HepG2 (cell line): ENCODE data around the gene FOSL2. TPM values are rescaled to one million over a fixed set of nuclear protein-coding genes. Genes with fewer than 3 reads are reported as not detected.

Experiments
- ARNT2 ChIP-seq: sonication (generic); formaldehyde crosslinking; IDR thresholded peaks from 2 replicates; pipeline ENCODE4 v1.8.0; 2022; ENCODE audit warnings: mild to moderate bottlenecking, low read depth, missing genetic modification reagents, moderate library complexity
- CCAR2 ChIP-seq: fragments of 200-400 bp; formaldehyde crosslinking; optimal IDR thresholded peaks from 2 replicates; pipeline ENCODE3; 2018; ENCODE audit warnings: low read depth, mild to moderate bottlenecking, low read length, moderate library complexity
- HHEX ChIP-seq: IDR thresholded peaks from 2 replicates; pipeline ENCODE4 v1.6.1; 2016; ENCODE audit warnings: control low read depth
- HNRNPH1 ChIP-seq: fragments of 200-400 bp; formaldehyde crosslinking; optimal IDR thresholded peaks from 2 replicates; pipeline ENCODE3; 2017; ENCODE audit warnings: mild to moderate bottlenecking, low read depth, low read length
- HNRNPLL ChIP-seq: fragments of 200-400 bp; formaldehyde crosslinking; IDR thresholded peaks from 2 replicates; pipeline ENCODE4 v1.6.1; 2017; ENCODE audit warnings: mild to moderate bottlenecking, low read depth, low read length; ENCODE audit not compliant: poor library complexity, severe bottlenecking
- MED1 ChIP-seq: sonication (generic); formaldehyde crosslinking; IDR thresholded peaks from 2 replicates; pipeline ENCODE4 v1.4.0; 2020; ENCODE audit warnings: missing genetic modification reagents
- NCOA2 ChIP-seq: sonication (generic); formaldehyde crosslinking; IDR thresholded peaks from 2 replicates; pipeline ENCODE4 v1.8.0; 2022; ENCODE audit warnings: inconsistent platforms
- NFKBIZ ChIP-seq: IDR thresholded peaks from 2 replicates; pipeline ENCODE4 v1.6.1; 2018; ENCODE audit warnings: missing genetic modification reagents, missing compliant biosample characterization
- RFX5 ChIP-seq: IDR thresholded peaks from 2 replicates; pipeline ENCODE4 v1.6.1; 2011; ENCODE audit warnings: low read depth, low read length, improper control_type of control experiment
- SIX1 ChIP-seq: sonication (generic); formaldehyde crosslinking; IDR thresholded peaks from 2 replicates; pipeline ENCODE4 v1.4.0; 2020; ENCODE audit warnings: missing genetic modification reagents, borderline replicate concordance
- TBX3 ChIP-seq: fragments of 450-650 bp; IDR thresholded peaks from 2 replicates; pipeline ENCODE4 v1.6.1; 2017; ENCODE audit warnings: antibody characterized with exemption, mild to moderate bottlenecking, inconsistent platforms, borderline replicate concordance
- ZFP82 ChIP-seq: sonication (generic); formaldehyde crosslinking; IDR thresholded peaks from 2 replicates; pipeline ENCODE4 v1.5.1; 2020; ENCODE audit warnings: mild to moderate bottlenecking, missing genetic modification reagents, borderline replicate concordance
- ZNF230 ChIP-seq: sonication (generic); formaldehyde crosslinking; IDR thresholded peaks from 2 replicates; pipeline ENCODE4 v1.4.0; 2020; ENCODE audit warnings: mild to moderate bottlenecking, missing genetic modification reagents
- ZNF263 ChIP-seq: sonication (generic); formaldehyde crosslinking; IDR thresholded peaks from 2 replicates; pipeline ENCODE4 v1.4.0; 2020; ENCODE audit warnings: missing genetic modification reagents
- ZNF3 ChIP-seq: IDR thresholded peaks from 2 replicates; pipeline ENCODE4 v1.7.0; 2017; ENCODE audit warnings: inconsistent platforms
- ZNF383 ChIP-seq: sonication (generic); formaldehyde crosslinking; IDR thresholded peaks from 2 replicates; pipeline ENCODE4 v1.4.0; 2020; ENCODE audit warnings: missing genetic modification reagents, mild to moderate bottlenecking, borderline replicate concordance
- ZNF556 ChIP-seq: sonication (generic); formaldehyde crosslinking; IDR thresholded peaks from 2 replicates; pipeline ENCODE4 v1.4.0; 2020; ENCODE audit warnings: mild to moderate bottlenecking, missing genetic modification reagents, borderline replicate concordance
- ZNF672 ChIP-seq: sonication (generic); formaldehyde crosslinking; IDR thresholded peaks from 2 replicates; pipeline ENCODE4 v1.8.1; 2022; ENCODE audit warnings: missing genetic modification reagents
- ZNF775 ChIP-seq: sonication (generic); formaldehyde crosslinking; IDR thresholded peaks from 2 replicates; pipeline ENCODE4 v1.4.0; 2020; ENCODE audit warnings: missing genetic modification reagents, mild to moderate bottlenecking, moderate library complexity, borderline replicate concordance
- ZSCAN25 ChIP-seq: sonication (generic); formaldehyde crosslinking; IDR thresholded peaks from 2 replicates; pipeline ENCODE4 v1.8.0; 2022; ENCODE audit warnings: mild to moderate bottlenecking, missing genetic modification reagents
- polyA plus RNA-seq, 8 experiments: library from polyadenylated mRNA; depleted of rRNA in 3 of 8; stranded (reverse) in 7 of 8; unstranded in 1 of 8; fragments of >200 nt; fragmentation: Illumina TruSeq in 4 of 8; extraction: Trizol in 4 of 8; gene quantifications; 2 replicates each; pipeline versions ENCODE4 v1.2.1 to v1.2.3, GENCODE V29; 2011 to 2016; ENCODE audit warnings: low read depth in 4 of 8, missing spikeins in 1 of 8, mixed read lengths in 1 of 8; ENCODE audit not compliant: insufficient read depth in 1 of 8
- total RNA-seq, 5 experiments: library from RNA; depleted of rRNA; stranded (reverse); fragments of >200 nt; fragmentation: Illumina TruSeq; extraction: Trizol; gene quantifications; 2 replicates each; pipeline ENCODE4 v1.2.3, GENCODE V29; 2016; ENCODE audit warnings: low read depth in 1 of 5
- TF ChIP-seq, protein P1 (sequence below): sonication (generic); formaldehyde crosslinking; IDR thresholded peaks from 2 replicates; pipeline ENCODE4 v1.4.0; 2020; ENCODE audit warnings: mild to moderate bottlenecking, missing genetic modification reagents, borderline replicate concordance
- TF ChIP-seq, protein P2 (sequence below): sonication (generic); formaldehyde crosslinking; IDR thresholded peaks from 2 replicates; pipeline ENCODE4 v1.4.0; 2020; ENCODE audit warnings: mild to moderate bottlenecking, missing genetic modification reagents

Gene FOSL2
- total and polyA plus RNA-seq, 2 of the 13 experiments (the other 11 are each of a cell fraction or from before 2014, with no cell fraction given), result 3.4 to 18.1 TPM

DNA sequence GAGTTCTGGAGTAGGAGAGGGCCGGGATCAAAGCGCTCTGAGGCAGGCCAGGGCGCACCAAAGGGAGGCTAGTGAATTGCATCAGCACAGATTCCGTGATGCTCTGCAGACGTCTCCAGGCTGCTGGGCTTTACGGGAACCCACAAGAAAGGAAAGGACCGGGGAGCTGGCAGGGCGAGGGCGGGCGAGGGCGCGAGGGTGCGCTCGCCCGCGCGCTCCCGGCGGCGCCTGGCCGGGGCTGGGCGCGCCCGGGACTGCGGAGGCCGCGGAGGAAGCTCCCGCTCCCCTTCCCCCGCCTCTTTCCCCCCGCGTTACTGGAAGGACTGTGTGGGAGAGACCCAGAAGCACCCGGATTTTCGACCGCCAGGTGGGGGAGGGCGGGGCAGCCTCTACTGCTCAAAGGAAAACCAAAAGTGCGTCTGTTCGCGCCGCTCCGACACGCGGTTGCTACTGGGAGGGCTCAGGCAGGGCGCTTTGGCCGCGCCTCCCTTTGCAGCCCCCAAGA, 2.4 kb upstream of the FOSL2 start (continued):
- TF ChIP-seq, protein P1, sequence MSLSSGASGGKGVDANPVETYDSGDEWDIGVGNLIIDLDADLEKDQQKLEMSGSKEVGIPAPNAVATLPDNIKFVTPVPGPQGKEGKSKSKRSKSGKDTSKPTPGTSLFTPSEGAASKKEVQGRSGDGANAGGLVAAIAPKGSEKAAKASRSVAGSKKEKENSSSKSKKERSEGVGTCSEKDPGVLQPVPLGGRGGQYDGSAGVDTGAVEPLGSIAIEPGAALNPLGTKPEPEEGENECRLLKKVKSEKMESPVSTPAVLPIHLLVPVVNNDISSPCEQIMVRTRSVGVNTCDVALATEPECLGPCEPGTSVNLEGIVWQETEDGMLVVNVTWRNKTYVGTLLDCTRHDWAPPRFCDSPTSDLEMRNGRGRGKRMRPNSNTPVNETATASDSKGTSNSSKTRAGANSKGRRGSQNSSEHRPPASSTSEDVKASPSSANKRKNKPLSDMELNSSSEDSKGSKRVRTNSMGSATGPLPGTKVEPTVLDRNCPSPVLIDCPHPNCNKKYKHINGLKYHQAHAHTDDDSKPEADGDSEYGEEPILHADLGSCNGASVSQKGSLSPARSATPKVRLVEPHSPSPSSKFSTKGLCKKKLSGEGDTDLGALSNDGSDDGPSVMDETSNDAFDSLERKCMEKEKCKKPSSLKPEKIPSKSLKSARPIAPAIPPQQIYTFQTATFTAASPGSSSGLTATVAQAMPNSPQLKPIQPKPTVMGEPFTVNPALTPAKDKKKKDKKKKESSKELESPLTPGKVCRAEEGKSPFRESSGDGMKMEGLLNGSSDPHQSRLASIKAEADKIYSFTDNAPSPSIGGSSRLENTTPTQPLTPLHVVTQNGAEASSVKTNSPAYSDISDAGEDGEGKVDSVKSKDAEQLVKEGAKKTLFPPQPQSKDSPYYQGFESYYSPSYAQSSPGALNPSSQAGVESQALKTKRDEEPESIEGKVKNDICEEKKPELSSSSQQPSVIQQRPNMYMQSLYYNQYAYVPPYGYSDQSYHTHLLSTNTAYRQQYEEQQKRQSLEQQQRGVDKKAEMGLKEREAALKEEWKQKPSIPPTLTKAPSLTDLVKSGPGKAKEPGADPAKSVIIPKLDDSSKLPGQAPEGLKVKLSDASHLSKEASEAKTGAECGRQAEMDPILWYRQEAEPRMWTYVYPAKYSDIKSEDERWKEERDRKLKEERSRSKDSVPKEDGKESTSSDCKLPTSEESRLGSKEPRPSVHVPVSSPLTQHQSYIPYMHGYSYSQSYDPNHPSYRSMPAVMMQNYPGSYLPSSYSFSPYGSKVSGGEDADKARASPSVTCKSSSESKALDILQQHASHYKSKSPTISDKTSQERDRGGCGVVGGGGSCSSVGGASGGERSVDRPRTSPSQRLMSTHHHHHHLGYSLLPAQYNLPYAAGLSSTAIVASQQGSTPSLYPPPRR (CRISPR knock-in tag), result no peak
- no peak for TF ChIP-seq HNRNPH1
- TF ChIP-seq ARNT2 (CRISPR knock-in tag), result peak; percentile 82
- no peak for TF ChIP-seq NCOA2 (CRISPR knock-in tag)
- TF ChIP-seq HNRNPLL, result peak; percentile 65
- no peak for TF ChIP-seq NFKBIZ (CRISPR knock-in tag)
- no peak for TF ChIP-seq CCAR2
- no peak for TF ChIP-seq TBX3
- 0 out of 2 replicates have a peak, but pooled peaks have one; percentile 46 for TF ChIP-seq ZSCAN25
- TF ChIP-seq ZNF672 (CRISPR knock-in tag), result 0 out of 2 replicates have a peak, but pooled peaks have one; percentile 48
- TF ChIP-seq ZNF383 (CRISPR knock-in tag), result no peak
- TF ChIP-seq ZFP82 (CRISPR knock-in tag), result no peak
- no peak for TF ChIP-seq HHEX (CRISPR knock-in tag)
- no peak for TF ChIP-seq ZNF263
- TF ChIP-seq RFX5, result no peak
- TF ChIP-seq, protein P2, sequence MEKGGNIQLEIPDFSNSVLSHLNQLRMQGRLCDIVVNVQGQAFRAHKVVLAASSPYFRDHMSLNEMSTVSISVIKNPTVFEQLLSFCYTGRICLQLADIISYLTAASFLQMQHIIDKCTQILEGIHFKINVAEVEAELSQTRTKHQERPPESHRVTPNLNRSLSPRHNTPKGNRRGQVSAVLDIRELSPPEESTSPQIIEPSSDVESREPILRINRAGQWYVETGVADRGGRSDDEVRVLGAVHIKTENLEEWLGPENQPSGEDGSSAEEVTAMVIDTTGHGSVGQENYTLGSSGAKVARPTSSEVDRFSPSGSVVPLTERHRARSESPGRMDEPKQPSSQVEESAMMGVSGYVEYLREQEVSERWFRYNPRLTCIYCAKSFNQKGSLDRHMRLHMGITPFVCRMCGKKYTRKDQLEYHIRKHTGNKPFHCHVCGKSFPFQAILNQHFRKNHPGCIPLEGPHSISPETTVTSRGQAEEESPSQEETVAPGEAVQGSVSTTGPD (CRISPR knock-in tag), result no peak
- TF ChIP-seq ZNF230 (CRISPR knock-in tag), result peak; percentile 7; the same call in 1 of the 2 replicates
- no peak for TF ChIP-seq SIX1 (CRISPR knock-in tag)
- TF ChIP-seq ZNF556, result no peak
- TF ChIP-seq ZNF3, result peak; percentile 1; the same call in 1 of the 2 replicates
- no peak for TF ChIP-seq ZNF775 (CRISPR knock-in tag)
- TF ChIP-seq MED1 (CRISPR knock-in tag), result no peak
